Medulla oblongata (tissue), 1 donor: ENCODE data around the gene PCNT.
"Not testable (repeated sequence)": the region's sequence is repeated elsewhere in the genome, so short reads cannot be mapped to it uniquely, and the experiment has no call there.

ENCODE experiments used
- DNase-seq: peaks from one replicate; pipeline ENCODE4 v3.0.0-alpha.2; 2015; ENCODE audit errors: extremely low spot score

The PCNT gene

DNA sequence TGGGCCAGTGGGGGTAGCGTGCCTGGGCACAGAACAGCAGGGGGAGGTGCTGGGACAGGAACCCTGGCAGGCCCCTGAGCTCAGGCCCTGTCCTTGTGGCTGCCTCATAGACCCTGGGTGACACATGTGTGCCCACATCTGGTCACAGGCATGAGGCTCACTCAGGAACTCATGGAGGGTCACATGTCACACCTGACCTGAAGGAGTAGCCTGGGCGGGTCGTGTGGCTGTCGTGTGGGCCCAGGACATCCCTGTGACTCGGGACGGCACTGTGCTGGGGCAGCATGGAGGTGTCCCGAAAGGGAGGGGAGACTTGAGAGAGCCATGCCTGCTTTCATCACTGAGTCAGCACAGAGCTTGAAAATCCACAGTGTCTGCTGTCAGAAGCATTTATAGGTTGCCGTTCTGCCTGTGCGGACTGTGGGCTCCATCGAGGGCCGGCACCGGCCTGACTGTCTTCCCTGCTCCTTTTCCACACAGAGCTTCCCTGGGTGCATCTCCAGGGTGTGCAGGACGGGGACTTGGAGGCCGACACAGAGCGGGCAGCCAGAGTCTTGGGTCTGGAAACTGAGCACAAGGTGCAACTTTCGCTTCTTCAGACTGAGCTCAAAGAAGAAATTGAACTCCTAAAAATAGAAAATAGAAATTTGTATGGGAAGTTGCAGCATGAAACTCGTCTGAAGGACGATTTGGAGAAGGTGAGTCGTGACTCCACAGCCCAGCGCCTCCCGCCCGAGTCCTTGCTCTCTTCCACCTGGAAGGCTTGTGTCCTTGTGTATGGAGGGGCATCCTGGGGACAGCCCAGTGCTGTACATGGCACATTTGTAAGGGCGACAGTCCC lies 32.8 kb downstream of the PCNT start:
- no peak for DNase-seq

DNA sequence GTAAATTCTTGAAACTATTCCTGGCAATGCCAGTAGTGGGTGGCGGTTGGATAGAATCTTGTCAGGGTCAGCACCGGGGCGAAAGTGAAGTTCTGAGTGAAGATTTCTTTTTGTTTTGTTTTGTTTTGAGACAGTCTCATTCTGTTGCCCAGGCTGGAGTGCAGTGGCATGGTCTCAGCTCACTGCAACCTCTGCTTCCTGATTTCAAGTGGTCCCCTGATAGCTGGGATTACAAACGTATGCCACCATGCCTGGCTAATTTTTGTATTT lies 33.3 kb downstream of the PCNT start:
- no peak for DNase-seq

DNA sequence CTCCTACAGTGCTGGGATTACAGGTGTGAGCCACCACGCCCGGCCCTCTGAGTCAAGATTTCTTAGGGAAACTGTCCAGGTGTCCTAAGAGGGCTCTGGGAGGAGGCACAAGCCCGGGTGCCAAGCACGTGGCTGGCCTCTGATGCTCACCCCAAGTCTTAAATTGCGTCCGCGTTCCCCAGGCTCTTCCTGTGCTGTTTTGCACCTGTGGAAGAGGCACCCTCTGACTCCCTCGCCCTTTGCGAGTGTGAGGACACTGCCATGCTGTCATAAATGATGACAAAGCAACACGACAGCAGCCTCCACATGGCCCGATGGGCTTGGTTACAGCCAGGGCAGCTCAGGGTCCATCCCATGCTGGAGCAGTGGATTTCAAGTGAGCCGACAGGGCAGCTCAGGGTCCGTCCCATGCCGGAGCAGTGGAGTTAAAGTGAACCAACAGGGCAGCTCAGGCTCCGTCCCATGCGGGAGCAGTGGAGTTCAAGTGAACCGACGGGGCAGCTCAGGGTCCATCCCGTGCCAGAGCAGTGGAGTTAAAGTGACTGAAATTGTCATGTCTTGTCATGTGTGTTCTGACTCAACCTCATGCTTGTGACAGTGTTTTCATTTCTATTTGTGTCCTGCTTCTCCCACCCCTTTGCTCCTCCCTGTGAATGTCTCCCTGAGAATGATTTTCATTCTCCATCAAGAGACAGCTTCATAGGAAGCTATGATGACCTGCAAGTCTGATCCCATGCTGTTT lies 33.9 kb downstream of the PCNT start:
- no peak for DNase-seq

- DNase-seq = no peak
Measured at GRCh38 chr21:46361176-46361575, 37.2 kb downstream of the PCNT start.

DNA sequence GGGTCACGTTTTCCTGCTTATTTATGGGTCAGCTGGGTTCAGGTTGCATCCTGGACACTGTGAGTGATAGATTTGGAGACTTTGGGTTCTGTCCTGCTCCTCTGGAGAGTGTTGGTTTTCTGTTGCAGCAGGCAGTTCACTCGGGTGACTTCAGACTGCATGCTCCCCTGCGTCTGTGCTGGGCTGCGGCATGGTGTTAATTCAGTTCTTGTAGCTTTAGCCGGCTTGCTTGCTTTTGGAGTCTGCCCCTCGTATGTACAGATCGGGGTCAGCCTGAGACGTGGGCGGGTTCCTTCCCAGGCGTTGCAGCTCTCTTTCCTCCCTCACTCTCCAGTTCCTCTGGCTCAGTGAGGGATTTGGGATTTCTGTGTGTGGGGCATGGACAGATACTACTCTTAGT lies 38.0 kb downstream of the PCNT start:
- no peak for DNase-seq

- no peak for DNase-seq
Measured at GRCh38 chr21:46362946-46363345, 39.0 kb downstream of the PCNT start.

DNA sequence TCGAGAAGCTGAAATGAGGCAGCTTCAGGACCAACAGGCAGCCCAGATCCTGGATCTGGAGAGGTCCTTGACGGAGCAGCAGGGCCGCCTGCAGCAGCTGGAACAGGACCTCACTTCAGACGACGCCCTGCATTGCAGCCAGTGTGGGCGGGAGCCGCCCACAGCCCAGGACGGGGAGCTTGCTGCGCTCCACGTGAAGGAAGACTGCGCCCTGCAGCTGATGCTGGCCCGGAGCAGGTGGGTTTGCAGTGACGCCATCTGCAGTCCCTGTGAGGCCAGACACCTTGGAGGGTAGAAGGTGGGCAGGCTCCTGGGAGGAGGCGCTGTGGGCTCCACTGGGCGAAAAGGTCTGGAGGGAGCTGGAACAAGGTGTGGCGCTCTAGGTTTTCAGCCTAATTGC lies 39.7 kb downstream of the PCNT start:
- no peak for DNase-seq

DNA sequence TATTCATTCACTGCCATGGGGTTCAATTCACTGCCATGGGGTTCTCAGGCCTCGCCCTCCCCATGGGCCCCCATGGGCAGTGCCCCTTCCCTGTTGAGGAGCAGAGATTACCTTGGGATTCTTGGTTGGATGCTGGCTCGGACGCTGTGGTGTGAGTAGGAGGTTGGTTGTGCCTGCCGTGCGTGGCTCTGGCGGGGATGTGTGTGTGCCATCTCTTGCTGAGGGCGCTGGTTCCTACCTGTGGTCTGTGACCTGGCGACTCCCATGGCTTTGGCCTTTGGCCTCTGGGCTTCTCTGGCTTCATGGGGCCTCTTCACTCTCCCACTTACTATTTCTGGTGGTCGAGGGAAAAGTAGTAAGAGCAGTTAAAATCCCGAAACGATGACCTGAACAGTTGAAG lies 42.1 kb downstream of the PCNT start:
- DNase-seq = no peak

GRCh38 chr21:46366561-46366960 lies 42.6 kb downstream of the PCNT start:
- no peak for DNase-seq

DNA sequence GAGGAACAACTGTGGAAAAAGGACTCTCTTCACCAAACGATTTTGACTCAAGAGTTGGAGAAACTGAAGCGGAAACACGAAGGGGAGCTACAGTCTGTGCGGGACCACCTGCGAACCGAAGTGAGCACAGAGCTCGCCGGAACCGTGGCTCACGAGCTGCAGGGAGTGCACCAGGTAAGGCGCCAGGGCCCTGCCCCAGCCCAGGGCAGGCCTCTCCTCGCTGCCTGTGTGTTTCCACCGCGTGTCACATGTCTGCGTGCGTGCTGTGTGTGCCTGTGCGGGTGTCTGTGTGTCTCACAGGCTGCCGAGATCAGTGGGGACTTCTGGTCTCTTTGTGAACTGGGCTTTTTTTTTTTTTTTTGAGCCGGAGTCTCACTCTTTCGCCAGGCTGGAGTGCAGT lies 43.0 kb downstream of the PCNT start:
- DNase-seq = no peak

DNA sequence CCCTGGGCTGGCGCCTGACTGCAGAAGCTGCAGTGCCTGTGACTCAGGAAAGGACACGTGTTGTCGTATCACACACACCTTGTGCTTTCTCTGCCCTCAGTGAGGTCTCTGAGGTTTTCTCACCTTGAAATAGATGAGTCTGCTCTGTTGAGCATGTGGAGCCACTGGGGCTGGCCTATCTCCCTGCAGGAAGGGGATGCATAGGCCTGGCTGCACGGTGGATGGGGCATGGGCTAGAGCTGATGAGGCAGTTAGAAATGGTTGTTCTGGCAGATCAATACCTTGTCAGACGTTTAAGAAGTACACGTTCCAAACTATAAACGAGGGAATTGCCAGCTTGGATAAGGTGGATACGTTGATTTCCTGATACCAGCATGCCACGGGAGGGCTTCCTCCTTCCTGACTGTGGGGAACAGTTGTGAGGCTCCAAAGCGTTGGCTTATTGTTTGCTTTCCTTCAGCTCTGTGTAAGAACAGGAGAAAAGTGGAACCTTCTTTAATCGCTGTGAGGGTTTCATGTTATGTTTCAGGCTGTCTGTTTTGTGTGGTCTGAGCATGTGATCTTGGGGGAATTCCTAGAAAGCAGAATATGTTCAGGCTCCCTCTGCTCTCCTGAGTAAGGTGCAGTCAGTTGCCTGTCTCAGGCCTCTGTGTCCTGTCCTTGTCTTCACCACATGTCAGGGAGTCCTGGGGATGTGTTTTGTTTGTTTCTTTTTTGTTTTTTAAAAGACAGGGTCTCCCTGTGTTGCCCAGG lies 44.8 kb downstream of the PCNT start:
- no peak for DNase-seq

DNA sequence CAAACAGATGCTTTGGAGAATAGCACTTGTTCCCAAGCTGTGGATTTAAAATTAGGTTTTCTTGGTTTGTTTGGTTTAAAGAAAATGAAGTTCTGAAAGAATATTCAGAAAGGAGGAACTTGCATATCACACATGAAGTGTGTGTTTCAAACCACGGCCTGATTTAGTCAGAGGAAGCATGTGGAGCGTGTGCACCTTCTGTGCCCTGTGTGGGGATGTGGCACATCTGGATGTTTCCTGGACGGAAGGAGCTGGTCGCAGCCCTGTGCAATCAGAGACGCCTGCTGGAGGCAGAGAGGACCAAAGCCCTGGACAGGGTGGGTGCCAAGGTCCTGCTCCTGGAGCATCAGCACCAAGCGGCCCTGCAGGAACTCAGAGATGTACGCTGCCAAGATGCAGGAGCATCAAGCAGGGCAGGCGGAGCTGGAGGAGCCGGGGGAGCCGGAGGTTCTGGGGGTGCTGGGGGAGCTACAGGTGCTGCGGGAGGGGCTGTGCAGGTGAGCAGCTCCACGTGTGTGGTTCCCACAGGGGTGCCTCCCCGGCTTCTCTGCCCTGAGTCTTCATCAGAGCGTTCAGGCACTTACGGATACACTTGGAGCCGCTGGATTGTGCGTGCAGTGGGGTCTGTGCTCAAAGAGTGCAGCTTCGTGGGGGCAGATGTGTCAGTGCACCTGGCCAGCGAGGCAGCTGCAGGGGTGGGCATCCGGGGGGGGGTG lies 45.7 kb downstream of the PCNT start:
- no peak for DNase-seq

GRCh38 chr21:46371204-46372013 lies 47.5 kb downstream of the PCNT start:
- DNase-seq = no peak

GRCh38 chr21:46372014-46372485 lies 48.1 kb downstream of the PCNT start:
- no peak for DNase-seq

- not testable (repeated sequence) for DNase-seq
Measured at GRCh38 chr21:46372947-46373346, 49.0 kb downstream of the PCNT start.

GRCh38 chr21:46374761-46375389 lies 50.9 kb downstream of the PCNT start:
- DNase-seq = no peak

DNA sequence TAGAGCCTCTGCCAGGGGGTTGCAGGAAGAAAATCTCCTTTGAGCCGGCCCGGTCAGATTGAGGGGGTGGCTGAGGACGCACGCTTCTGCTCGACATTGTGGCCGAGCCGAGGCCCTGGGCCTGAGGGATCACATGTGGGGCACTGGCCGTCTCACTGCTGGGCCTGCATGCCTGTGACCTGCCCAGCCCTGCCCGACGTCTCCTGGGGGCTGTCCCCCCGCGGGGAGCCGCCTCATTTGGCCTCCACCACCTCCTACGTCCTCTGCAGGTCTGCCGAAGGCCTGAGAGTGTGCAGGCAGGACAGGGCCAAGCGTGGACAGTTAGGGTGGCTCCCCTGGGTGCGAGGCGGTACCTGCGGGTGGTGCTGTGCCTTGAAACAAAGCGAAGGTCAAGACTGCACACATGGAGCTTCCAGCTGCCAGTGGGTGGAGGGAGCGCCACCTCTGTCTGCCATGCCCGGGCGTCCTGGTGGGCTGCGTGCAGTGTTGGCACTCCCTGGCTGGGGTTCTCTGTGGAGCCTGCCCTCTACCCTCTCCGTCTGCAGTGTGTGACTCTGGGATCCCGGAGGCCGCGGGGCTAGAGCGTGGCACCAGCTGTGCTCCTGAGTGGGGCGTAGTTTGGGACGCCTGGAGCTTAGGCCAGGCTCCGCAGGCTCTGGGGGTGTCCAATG lies 51.7 kb downstream of the PCNT start:
- no peak for DNase-seq

DNA sequence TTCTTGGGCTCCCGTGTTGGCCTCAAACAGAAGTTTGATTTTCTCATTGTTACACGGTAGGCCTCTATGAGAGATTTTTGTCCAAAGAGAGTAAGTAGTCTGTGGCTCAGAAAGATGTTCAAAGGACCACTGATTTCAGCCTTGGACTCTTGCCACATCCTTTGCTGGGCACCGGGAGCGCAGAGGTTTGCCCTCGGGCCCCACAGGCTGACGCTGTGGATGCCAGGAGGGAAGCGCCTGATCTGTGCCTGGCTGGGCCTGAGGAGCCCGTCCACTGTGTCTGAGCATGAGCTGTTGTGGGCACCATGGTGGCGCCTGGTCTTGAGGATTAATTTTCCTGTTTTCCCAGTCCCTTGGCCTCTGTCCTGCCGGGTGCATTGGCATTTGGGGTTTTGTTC lies 52.3 kb downstream of the PCNT start:
- DNase-seq = no peak

GRCh38 chr21:46376856-46377453 lies 53.0 kb downstream of the PCNT start:
- DNase-seq = no peak

DNA sequence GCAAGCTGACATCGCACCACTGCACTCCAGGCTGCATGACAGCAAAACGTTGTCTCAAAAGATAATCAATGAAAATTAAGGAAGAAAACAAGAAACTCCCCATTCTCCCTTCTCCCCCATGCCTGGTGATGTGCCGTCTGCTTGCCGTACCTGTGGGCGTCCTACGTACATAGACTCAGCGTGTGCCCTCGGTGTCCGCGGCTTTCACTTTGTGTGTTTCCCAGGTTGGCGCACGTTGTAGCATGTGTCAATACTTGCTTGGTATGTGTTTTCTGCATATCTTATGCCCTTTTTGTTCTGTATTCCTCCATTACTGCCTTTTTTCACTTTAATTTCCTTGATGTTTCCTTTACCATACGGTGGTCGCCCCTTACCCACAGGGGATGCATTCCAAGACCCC lies 53.8 kb downstream of the PCNT start:
- DNase-seq = no peak
